HG02571 (cell line): Measurements from ENCODE around the gene MTA2.

Experiments used
- ATAC-seq: cut with Tn5 transposase; IDR thresholded peaks from one replicate; pipeline ENCODE4 v1.9.1; 2021; ENCODE audit warnings: mild to moderate bottlenecking, moderate library complexity; ENCODE audit not compliant: unreplicated experiment

Gene MTA2

DNA sequence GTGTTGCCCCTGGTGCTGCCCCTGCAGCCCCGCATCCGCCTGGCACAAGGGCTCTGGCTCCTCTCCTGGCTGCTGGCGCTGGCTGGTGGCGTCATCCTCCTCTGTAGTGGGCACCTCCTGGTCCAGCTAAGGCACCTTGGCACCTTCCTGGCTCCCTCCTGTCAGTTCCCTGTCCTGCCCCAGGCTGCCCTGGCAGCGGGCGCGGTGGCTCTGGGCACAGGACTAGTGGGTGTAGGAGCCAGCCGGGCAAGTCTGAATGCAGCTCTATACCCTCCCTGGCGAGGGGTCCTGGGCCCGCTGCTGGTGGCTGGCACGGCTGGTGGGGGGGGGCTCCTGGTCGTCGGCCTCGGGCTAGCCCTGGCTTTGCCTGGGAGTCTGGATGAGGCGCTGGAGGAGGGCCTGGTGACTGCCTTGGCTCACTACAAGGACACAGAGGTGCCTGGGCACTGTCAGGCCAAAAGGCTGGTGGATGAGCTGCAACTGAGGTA lies 11.7 kb upstream of the MTA2 start:
- no peak for ATAC-seq

DNA sequence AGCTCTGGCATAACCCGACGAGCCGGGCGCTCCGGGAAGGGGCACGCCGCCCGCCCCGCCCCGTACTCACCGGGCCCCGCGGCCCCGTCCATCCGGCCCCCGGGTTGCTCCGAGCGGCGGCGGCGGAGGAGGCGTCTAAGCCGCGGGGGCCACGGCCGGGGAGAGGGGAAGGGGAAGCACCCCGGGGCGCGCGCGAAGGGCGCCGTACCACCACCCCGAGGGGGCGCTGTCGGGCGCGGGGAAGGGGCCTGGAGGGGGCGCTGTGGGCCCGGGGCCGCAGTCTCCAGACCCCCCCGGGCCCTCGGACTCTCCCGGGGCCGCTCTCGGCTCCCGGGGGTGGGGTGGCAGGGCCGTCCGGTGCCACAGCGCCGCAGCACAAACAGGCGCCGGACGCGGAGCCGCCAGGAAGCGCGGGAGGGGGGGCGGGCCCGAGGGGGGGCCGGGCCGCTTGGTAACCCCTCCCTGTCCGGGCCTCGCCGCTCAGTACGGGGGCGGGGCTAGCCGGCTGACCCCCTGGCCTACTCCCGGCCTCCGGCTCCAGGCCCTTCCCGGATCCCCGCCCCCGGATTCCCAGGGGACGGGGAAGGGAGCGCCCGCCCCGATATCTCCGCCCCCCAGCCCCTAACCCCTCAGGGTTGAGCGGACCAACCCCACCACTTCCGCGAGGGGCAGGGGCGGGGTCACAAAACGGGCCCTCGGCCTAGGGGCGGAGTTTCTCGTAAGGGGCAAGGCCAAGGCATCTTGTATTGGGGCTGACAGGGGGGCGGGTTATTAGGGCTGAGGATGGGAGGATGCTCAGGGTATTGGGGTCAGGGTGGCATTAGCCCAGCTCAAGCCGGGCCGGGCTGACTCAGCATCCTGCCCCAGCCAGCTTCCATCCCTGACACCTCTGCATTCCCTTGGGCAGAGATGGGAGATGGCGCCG lies 11.0 kb upstream of the MTA2 start, which contains the start of the genes EML3 and ROM1:
EML3 (minus strand) TSS at position 410 of the 925 bp plus-strand sequence; CDS start at position 92, 318 bp downstream.
ROM1 (plus strand) TSS at position 892 of the 925 bp plus-strand sequence; CDS start at position 917, 25 bp downstream.
- peak; percentile 56 for ATAC-seq

DNA sequence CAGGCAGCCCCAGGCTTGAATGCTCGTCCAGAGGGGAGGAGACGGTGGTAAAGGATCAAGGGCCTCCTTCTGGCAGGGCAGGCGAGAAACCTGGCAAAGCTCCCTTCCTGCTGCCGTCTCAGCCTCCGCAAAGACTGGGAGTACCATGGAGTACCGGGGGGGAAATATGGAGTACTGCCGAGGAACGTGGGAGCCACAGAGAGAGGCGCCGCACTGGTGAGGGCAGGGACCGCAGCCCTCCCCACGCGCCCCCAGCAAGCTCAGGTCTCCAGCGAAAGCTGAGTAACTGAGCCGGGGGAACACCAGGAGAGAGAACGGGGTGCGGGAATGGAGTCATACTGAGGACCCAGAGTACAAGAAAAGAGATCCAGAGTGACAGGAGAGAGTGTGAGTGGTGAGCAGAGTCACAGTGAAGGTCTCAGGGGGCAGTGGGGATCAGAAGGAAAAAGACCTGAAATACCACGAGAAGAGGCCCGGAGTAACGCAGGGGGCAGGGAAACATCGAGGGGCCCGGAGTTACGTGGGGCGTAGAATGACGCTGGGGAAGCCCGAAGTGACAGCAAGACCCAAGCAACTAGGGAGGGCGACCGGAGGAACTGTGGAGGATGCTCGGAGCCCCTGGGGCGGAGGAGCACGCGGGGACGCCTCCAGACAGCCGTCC lies 10.2 kb upstream of the MTA2 start:
- peak; percentile 10 for ATAC-seq

- ATAC-seq = no peak
Measured at GRCh38 chr11:62610814-62611704, 9.4 kb upstream of the MTA2 start.

GRCh38 chr11:62610403-62610802 lies 8.7 kb upstream of the MTA2 start:
- no peak for ATAC-seq

- no peak for ATAC-seq
Measured at GRCh38 chr11:62608776-62609175, 7.1 kb upstream of the MTA2 start.

DNA sequence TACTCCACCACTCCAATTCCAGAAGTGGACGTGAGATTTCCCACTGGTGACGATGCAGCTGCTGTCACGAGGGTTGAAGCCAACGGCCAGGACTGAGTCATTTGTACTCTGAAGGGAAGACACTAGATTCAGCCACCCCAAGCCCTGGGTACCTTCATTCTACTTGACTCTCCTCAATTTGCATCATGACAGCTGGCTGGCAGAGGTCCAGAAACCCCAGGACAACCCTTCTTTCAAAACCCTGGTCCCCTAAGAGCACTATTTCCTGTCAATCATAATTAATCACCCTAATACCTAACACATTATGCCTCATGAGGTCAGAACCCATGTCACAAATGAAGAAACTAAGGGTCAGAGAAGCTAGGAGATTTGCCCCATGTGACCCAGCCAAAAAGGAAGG lies 6.0 kb upstream of the MTA2 start:
- ATAC-seq = no peak

GRCh38 chr11:62605902-62606301 lies 4.2 kb upstream of the MTA2 start:
- ATAC-seq = no peak

- ATAC-seq = no peak
Measured at GRCh38 chr11:62605467-62605866, 3.8 kb upstream of the MTA2 start.

DNA sequence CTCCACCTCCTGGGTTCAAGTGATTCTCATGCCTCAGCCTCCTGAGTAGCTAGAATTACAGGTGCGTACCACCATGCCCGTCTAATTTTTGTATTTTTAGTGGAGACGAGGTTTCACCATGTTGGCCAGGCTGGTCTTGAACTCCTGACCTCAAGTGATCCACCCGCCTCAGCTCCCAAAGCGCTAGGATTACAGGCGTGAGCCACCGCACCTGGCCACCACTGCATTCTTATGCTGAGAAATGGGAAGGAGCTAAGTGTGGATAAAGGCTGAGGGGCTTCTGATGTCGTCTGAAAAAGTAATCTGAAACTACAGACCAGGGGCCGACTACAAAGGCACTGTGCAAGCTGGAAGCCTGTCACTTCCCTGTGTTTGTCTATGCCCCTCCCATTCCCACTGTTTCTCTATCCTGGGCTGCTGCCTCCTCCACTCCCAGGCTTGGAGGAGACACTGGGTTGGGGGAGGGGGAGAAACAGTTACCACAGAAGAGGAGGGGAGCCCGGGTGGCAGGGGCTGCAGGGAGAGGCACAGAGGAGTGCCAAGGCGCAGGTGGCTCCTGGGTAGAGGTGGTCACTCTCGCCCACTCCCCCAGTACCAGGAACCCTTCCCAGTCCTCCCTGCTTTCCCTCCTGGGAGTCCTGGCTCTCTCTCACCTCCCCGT lies 2.9 kb upstream of the MTA2 start:
- no peak for ATAC-seq

- no peak for ATAC-seq
Measured at GRCh38 chr11:62603776-62604299, 2.2 kb upstream of the MTA2 start.

DNA sequence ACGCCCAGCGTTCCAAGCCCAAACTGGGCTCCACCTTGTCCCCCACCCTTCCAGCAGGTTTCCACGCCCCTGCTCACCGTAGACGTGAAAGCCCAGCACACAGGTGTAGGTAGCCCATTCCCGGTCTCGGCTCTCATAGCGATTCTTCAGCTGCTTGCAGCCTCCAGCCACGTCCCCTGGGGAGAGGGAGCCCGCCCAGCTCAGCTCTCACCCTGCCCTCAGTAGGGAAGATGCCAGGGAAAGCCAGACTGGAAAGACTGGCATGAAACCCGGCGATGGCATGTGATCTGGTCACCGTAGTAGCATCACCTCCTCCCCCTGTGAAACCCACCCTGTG lies 1.4 kb upstream of the MTA2 start:
- no peak for ATAC-seq

- no peak for ATAC-seq
Measured at GRCh38 chr11:62602141-62603071, 741 bp upstream of the MTA2 start.

DNA sequence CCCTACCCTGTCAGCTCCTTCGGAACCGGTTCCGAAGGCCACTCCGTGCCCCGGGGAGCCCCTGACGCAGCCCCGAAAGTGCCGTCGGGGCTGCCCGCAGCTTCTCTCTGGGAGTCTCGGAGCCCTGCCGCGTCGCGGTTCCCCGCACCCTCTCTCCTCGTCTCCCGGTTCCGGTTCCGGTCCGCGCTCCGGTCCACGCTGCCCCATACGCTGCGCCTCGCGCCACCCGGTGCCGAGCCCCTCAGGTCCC lies 618 bp downstream of the MTA2 start:
- ATAC-seq = peak; percentile 17

DNA sequence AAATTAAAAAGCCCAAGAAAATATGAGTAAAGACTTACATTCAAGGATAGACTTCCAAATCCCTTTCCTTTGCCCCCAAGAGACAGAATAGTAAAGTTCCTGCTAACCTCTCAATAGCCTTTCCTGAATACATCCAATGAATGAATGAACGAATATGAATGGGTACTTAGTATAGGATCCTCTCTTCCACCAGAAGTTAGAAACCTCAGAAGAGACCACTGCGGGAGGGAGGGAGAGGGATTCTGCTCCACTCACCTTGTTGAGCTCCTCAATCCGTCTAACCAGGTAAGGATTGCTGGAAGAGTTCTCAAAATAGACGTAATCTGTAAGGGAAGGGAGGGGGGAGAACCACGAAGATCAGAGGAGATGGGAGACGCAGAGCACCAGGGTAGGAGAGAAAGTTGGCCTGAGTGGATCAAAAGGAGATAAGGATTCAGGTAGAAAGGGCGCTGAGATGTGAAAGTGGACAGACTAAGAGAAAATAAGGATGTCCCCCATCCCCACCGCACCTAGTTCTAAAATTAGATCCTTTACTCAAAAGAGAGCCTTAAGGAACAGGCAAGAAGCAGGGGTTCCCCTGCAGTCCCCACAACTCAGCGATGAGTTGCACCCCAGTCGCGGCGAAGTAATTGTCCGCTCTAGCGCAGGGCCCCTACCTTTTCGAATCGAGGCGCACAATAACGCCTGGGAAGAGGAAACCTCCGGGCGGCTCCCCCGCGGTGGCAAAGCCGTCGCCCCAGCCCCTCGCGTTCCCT lies 1.1 kb downstream of the MTA2 start:
- no peak for ATAC-seq

GRCh38 chr11:62599901-62600300 lies 1.8 kb downstream of the MTA2 start:
- no peak for ATAC-seq

DNA sequence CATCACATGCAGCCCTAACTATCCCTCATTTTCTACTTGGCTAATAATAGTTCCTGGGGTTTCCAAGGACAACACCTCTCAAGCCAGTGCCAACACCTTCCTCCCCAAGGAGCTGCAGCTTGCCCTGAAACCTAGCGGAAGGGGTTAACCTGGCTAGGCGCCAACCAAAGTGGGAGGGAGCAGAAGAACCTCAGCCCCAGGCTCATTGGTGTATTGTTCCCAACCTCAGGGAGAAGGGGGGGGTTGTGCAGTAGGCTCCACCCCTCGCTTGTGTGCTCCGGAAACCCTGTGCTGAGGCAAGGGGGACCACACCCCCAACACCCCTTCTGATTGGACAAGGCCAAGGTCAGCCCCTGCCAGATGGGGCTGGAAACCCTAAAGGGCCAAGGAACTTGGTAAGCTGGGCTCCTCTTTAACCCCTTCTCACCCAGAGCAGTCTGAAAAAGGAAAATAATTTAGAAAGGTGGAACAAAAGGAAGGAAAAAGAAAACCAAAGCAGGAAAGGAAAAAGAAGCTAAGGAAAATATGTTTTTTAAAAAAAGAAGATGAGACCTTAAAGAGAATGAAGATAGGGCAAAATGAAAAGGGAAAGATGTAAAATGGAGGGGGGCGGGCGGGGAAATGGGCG lies 2.5 kb downstream of the MTA2 start:
- ATAC-seq = peak; percentile 43

GRCh38 chr11:62595124-62595523 lies 6.5 kb downstream of the MTA2 start:
- ATAC-seq = no peak
